IMR-90 (cell line): ENCODE results near the gene XPNPEP2. TPM values are rescaled to one million over a fixed set of nuclear protein-coding genes. Genes with fewer than 3 reads are reported as not detected.

Experiments
- ATAC-seq: fragments of 200-7000 bp; cut with Tn5 transposase; 2 replicates; pipeline ENCODE4 v1.9.1; 2020; ENCODE audit warnings: low read depth, mild to moderate bottlenecking, moderate library complexity
- BruUV-seq: library from RNA; stranded (reverse); fragments of 400-500 nt; replicated peaks from 2 replicates; lab custom pipeline; 2021; lab: Mats Ljungman, UMichigan
- CTCF ChIA-PET: fragments of 300-600 bp; formaldehyde crosslinking; extraction: SDS; loops from one replicate; lab custom pipeline; 2021; ENCODE audit warnings: antibody characterized with exemption; lab: Yijun Ruan, JAX
- POLR2A ChIA-PET: fragments of 300-600 bp; sonication (Branson Sonifier 250); formaldehyde crosslinking; loops from one replicate; lab custom pipeline; 2022; ENCODE audit warnings: antibody characterized with exemption; ENCODE audit not compliant: unreplicated experiment; lab: Charles Lee
- DNase-seq: peaks from one replicate; pipeline ENCODE4 v3.0.0; 2013
- H2AFZ ChIP-seq: replicated peaks from 2 replicates; pipeline ENCODE3; 2013; ENCODE audit warnings: low read length, mild to moderate bottlenecking; ENCODE audit not compliant: poor library complexity
- H2AK5ac ChIP-seq: 2 replicates; pipeline ENCODE4 v1.6.1; 2013; ENCODE audit warnings: low read depth, low read length, inconsistent platforms
- H2AK9ac ChIP-seq: replicated peaks from 2 replicates; pipeline ENCODE3; 2013; ENCODE audit warnings: mild to moderate bottlenecking, low read depth, low read length, moderate library complexity; ENCODE audit not compliant: poor library complexity
- H2BK120ac ChIP-seq: 2 replicates; pipeline ENCODE4 v1.6.1; 2013; ENCODE audit warnings: low read depth, low read length, inconsistent platforms
- H2BK15ac ChIP-seq: 3 replicates; pipeline ENCODE4 v1.6.1; 2013; ENCODE audit warnings: low read depth, low read length, inconsistent platforms
- H2BK20ac ChIP-seq: 2 replicates; pipeline ENCODE4 v1.6.1; 2013; ENCODE audit warnings: low read depth, mild to moderate bottlenecking, inconsistent platforms, low read length, moderate library complexity
- H2BK5ac ChIP-seq: 2 replicates; pipeline ENCODE4 v1.6.1; 2013; ENCODE audit warnings: mild to moderate bottlenecking, low read depth, low read length, inconsistent platforms; ENCODE audit not compliant: poor library complexity, severe bottlenecking
- H3K14ac ChIP-seq: replicated peaks from 2 replicates; pipeline ENCODE4 v1.6.1; 2013; ENCODE audit warnings: low read depth, low read length, inconsistent platforms
- H3K18ac ChIP-seq: 2 replicates; pipeline ENCODE4 v1.6.1; 2013; ENCODE audit warnings: low read depth, low read length, control low read depth
- H3K23ac ChIP-seq: 2 replicates; pipeline ENCODE4 v1.6.1; 2013; ENCODE audit warnings: low read depth, low read length, inconsistent platforms
- H3K27ac ChIP-seq: 2 replicates; pipeline ENCODE4 v1.5.1; 2013; ENCODE audit warnings: mild to moderate bottlenecking, control low read depth, low read length; ENCODE audit not compliant: insufficient read depth
- H3K27me3 ChIP-seq: 2 replicates; pipeline ENCODE4 v1.6.1; 2013; ENCODE audit warnings: low read length; ENCODE audit not compliant: control insufficient read depth, insufficient read depth
- H3K36me3 ChIP-seq: 2 replicates; pipeline ENCODE4 v1.6.1; 2013; ENCODE audit warnings: low read length, mixed read lengths; ENCODE audit not compliant: control insufficient read depth, insufficient read depth
- H3K4ac ChIP-seq: 2 replicates; pipeline ENCODE4 v1.6.1; 2013; ENCODE audit warnings: low read depth, low read length, inconsistent platforms
- H3K4me1 ChIP-seq: 2 replicates; pipeline ENCODE4 v1.6.1; 2013; ENCODE audit warnings: low read length, mixed read lengths; ENCODE audit not compliant: control insufficient read depth, insufficient read depth
- H3K4me2 ChIP-seq: 2 replicates; pipeline ENCODE4 v1.6.1; 2013; ENCODE audit warnings: low read depth, mild to moderate bottlenecking, control low read depth, low read length, moderate library complexity
- H3K4me3 ChIP-seq: 2 replicates; pipeline ENCODE4 v1.5.1; 2013; ENCODE audit warnings: low read depth, mild to moderate bottlenecking, control low read depth, low read length, moderate library complexity; ENCODE audit not compliant: insufficient read depth
- H3K56ac ChIP-seq: 2 replicates; pipeline ENCODE4 v1.6.1; 2013; ENCODE audit warnings: low read length, inconsistent platforms; ENCODE audit not compliant: insufficient read depth; ENCODE audit errors: extremely low read depth
- H3K79me1 ChIP-seq, 2 experiments: 2 replicates each; pipeline ENCODE4 v1.6.1; 2013; ENCODE audit warnings: low read length in 2 of 2, inconsistent platforms in 1 of 2, low read depth in 1 of 2
- H3K9ac ChIP-seq: 2 replicates; pipeline ENCODE4 v1.6.1; 2013; ENCODE audit warnings: low read depth, low read length, control low read depth
- H3K9me1 ChIP-seq: 2 replicates; pipeline ENCODE4 v1.6.1; 2013; ENCODE audit warnings: low read length, inconsistent platforms; ENCODE audit not compliant: insufficient read depth
- H3K9me3 ChIP-seq: 2 replicates; pipeline ENCODE4 v1.6.1; 2013; ENCODE audit warnings: low read length; ENCODE audit not compliant: control insufficient read depth, insufficient read depth
- H4K20me1 ChIP-seq: 2 replicates; pipeline ENCODE4 v1.6.1; 2013; ENCODE audit warnings: low read length, inconsistent platforms; ENCODE audit not compliant: insufficient read depth
- H4K5ac ChIP-seq: 2 replicates; pipeline ENCODE4 v1.6.1; 2013; ENCODE audit warnings: mild to moderate bottlenecking, low read depth, low read length, control low read depth
- H4K8ac ChIP-seq, 2 experiments: 2 replicates each; pipeline ENCODE4 v1.6.1; 2013; ENCODE audit warnings: low read depth in 2 of 2, low read length in 2 of 2, control low read depth in 1 of 2, inconsistent platforms in 1 of 2
- H4K91ac ChIP-seq: 2 replicates; pipeline ENCODE4 v1.6.1; 2013; ENCODE audit warnings: low read depth, low read length, inconsistent platforms; ENCODE audit not compliant: insufficient read depth
- CHD1 ChIP-seq: IDR thresholded peaks from 2 replicates; pipeline ENCODE4 v1.6.1; 2012; ENCODE audit warnings: low read depth, low read length, improper control_type of control experiment
- MAFK ChIP-seq: IDR thresholded peaks from 2 replicates; pipeline ENCODE4 v1.6.1; 2012; ENCODE audit warnings: low read depth, low read length, improper control_type of control experiment
- MXI1 ChIP-seq: IDR thresholded peaks from 2 replicates; pipeline ENCODE4 v1.6.1; 2012; ENCODE audit warnings: low read depth, mild to moderate bottlenecking, low read length, moderate library complexity, borderline replicate concordance
- NFE2L2 ChIP-seq: fragments of 150-350 bp; IDR thresholded peaks from 2 replicates; pipeline ENCODE4 v1.6.1; 2016; ENCODE audit warnings: low read depth, mild to moderate bottlenecking, low read length
- RCOR1 ChIP-seq: IDR thresholded peaks from 2 replicates; pipeline ENCODE4 v1.6.1; 2012; ENCODE audit warnings: mild to moderate bottlenecking, low read length, improper control_type of control experiment; ENCODE audit not compliant: insufficient replicate concordance
- RFX5 ChIP-seq: IDR thresholded peaks from 2 replicates; pipeline ENCODE4 v1.8.0; 2012; ENCODE audit warnings: low read depth, mild to moderate bottlenecking, low read length, moderate library complexity
- SMC3 ChIP-seq: fragments of 150-350 bp; IDR thresholded peaks from 2 replicates; pipeline ENCODE4 v1.6.1; 2016; ENCODE audit warnings: low read depth, mild to moderate bottlenecking, antibody characterized with exemption, low read length, moderate library complexity
- WGBS, 2 experiments: methylation state at CpG; one replicate each; pipeline versions ENCODE4 v1.1.5 to v1.1.7; 2013; ENCODE audit warnings: missing lambda C conversion rate in 2 of 2; ENCODE audit not compliant: insufficient read length in 1 of 2; ENCODE audit errors: extremely low coverage in 2 of 2; 5-methylcytosine and 5-hydroxymethylcytosine counted together
- dilution Hi-C: fragments of 300-500 bp; cut with HindIII; formaldehyde crosslinking; loops from one replicate; pipeline ENCODE4 v1.14.3; 2018; ENCODE audit warnings: low sequenced_read_pairs; ENCODE audit not compliant: unreplicated experiment
- in situ Hi-C: fragments of 300-500 bp; cut with MboI; formaldehyde crosslinking; loops from 3 replicates; pipeline ENCODE4 v1.14.3; 2019; ENCODE audit warnings: low sequenced_read_pairs, inconsistent platforms, mixed read lengths
- intact Hi-C: fragments of 100-400 bp; cut with micrococcal nuclease; formaldehyde crosslinking; loops from 2 replicates; pipeline ENCODE4 v1.10.0; 2022
- polyA plus RNA-seq, 3 experiments: library from polyadenylated mRNA; depleted of rRNA; stranded (reverse); fragments of >200 nt; gene quantifications; 2 replicates each; pipeline ENCODE4 v1.2.3, GENCODE V29; 2012; ENCODE audit warnings: low replicate concordance in 1 of 3
- total RNA-seq: library from RNA; depleted of rRNA; stranded (reverse); fragments of >200 nt; gene quantifications from 2 replicates; pipeline ENCODE4 v1.2.3, GENCODE V29; 2012
- TF ChIP-seq, protein P1 (sequence below): fragments of 150-350 bp; IDR thresholded peaks from 2 replicates; pipeline ENCODE4 v1.6.1; 2016; ENCODE audit warnings: low read depth, mild to moderate bottlenecking, low read length, moderate library complexity, borderline replicate concordance
- TF ChIP-seq, protein P2 (sequence below): conservative IDR thresholded peaks from 2 replicates; pipeline ENCODE4 v1.5.1; 2012; ENCODE audit warnings: mild to moderate bottlenecking, low read depth, low read length, improper control_type of control experiment
- TF ChIP-seq, protein P3 (sequence below): fragments of 150-350 bp; IDR thresholded peaks from 2 replicates; pipeline ENCODE4 v1.6.1; 2017; ENCODE audit warnings: mild to moderate bottlenecking, antibody characterized with exemption, low read length, low read depth

Gene XPNPEP2
- total and polyA plus RNA-seq, 2 of the 4 experiments (the other 2 are of a cell fraction): under 0.01 to 0.07 TPM

DNA sequence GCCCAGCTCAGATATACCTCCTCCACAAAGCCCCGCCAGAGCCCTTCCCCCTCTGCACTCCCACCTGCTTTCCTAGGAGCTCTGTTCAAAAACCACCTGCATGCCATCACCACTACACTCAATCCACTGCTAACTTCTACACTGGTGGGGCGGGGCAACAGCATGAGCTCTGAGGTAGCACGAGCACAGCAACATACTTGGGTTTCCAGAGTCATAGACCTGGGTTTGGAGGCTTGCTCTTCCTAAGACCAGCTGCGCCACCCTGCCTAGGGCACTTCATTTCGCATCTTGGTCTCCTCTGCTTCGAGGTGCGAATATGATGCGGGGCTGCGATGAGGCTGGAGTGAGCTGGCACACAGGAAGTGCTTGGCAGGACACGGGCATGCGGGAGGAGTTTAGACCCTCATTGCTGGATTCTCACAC lies 44.5 kb downstream of the XPNPEP2 start:
- Histone ChIP-seq H3K79me1 (no peaks in the 10 kb centered on the region), H4K8ac (no peak overlapping the region), H3K9me1 (no peaks in the 10 kb centered on the region), H3K4ac (no peak overlapping the region), H2BK15ac (no peak overlapping the region), H3K9ac (no peak overlapping the region), H2BK20ac (no peak overlapping the region), H4K20me1 (no peaks in the 10 kb centered on the region; the same call in 1 of the 2 replicates), H3K27me3 (peaks cover 21% of the 10 kb centered on the region), H3K4me3 (no peak overlapping the region), H2BK120ac (no peak overlapping the region), H3K18ac (no peak overlapping the region), H4K91ac (no peak overlapping the region), H3K14ac (no peak overlapping the region), H3K27ac (no peak overlapping the region), H3K4me2 (no peak overlapping the region), H3K4me1 (no peaks in the 10 kb centered on the region), H2BK5ac (no peak overlapping the region), H2AK5ac (no peak overlapping the region), H3K9me3 (peaks cover 3% of the 10 kb centered on the region; the same call in 1 of the 2 replicates), H4K5ac (no peak overlapping the region), H3K56ac (no peak overlapping the region), H2AK9ac (no peak overlapping the region), H2AFZ (no peak overlapping the region), H3K23ac (no peak overlapping the region), H3K36me3 (no peaks in the 10 kb centered on the region)
- WGBS, 2 experiments: 82% methylated on average over 7 of the region's 11 CpGs; no CpG with 5 or more reads in 1 of the 2 experiments
- TF ChIP-seq RFX5 (no peak), MAFK (no peak), MXI1 (no peak), NFE2L2 (no peak), CHD1 (no peak), RCOR1 (no peak), SMC3 (no peak)
- TF ChIP-seq, protein P1, sequence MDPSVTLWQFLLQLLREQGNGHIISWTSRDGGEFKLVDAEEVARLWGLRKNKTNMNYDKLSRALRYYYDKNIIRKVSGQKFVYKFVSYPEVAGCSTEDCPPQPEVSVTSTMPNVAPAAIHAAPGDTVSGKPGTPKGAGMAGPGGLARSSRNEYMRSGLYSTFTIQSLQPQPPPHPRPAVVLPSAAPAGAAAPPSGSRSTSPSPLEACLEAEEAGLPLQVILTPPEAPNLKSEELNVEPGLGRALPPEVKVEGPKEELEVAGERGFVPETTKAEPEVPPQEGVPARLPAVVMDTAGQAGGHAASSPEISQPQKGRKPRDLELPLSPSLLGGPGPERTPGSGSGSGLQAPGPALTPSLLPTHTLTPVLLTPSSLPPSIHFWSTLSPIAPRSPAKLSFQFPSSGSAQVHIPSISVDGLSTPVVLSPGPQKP: no peak
- TF ChIP-seq, protein P2, sequence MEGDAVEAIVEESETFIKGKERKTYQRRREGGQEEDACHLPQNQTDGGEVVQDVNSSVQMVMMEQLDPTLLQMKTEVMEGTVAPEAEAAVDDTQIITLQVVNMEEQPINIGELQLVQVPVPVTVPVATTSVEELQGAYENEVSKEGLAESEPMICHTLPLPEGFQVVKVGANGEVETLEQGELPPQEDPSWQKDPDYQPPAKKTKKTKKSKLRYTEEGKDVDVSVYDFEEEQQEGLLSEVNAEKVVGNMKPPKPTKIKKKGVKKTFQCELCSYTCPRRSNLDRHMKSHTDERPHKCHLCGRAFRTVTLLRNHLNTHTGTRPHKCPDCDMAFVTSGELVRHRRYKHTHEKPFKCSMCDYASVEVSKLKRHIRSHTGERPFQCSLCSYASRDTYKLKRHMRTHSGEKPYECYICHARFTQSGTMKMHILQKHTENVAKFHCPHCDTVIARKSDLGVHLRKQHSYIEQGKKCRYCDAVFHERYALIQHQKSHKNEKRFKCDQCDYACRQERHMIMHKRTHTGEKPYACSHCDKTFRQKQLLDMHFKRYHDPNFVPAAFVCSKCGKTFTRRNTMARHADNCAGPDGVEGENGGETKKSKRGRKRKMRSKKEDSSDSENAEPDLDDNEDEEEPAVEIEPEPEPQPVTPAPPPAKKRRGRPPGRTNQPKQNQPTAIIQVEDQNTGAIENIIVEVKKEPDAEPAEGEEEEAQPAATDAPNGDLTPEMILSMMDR: no peak
- TF ChIP-seq, protein P3, sequence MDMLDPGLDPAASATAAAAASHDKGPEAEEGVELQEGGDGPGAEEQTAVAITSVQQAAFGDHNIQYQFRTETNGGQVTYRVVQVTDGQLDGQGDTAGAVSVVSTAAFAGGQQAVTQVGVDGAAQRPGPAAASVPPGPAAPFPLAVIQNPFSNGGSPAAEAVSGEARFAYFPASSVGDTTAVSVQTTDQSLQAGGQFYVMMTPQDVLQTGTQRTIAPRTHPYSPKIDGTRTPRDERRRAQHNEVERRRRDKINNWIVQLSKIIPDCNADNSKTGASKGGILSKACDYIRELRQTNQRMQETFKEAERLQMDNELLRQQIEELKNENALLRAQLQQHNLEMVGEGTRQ: no peak
- ChIA-PET POLR2A (no interaction called here), CTCF (no interaction called here)
- intact Hi-C loops (no loop called here), in situ Hi-C loops (no loop called here), dilution Hi-C loops (no loop called here)
- no peak for ATAC-seq
- BruUV-seq: no TSS peak
- DNase-seq: no peak
